Stomach smooth muscle (tissue), 2 donors: ENCODE results near the gene TRIM29.

Source experiments
- H3K27ac ChIP-seq: one replicate; pipeline ENCODE4 v1.7.0; 2013; ENCODE audit warnings: mild to moderate bottlenecking, low read length, inconsistent platforms
- H3K27me3 ChIP-seq, 2 donors: one replicate each; pipeline ENCODE4 v1.7.0; 2013; ENCODE audit warnings: low read length in 2 of 2; ENCODE audit not compliant: insufficient read depth in 2 of 2, control insufficient read depth in 1 of 2
- H3K36me3 ChIP-seq, 2 donors: one replicate each; pipeline ENCODE4 v1.7.0; 2013; ENCODE audit warnings: low read length in 2 of 2; ENCODE audit not compliant: control insufficient read depth in 2 of 2, insufficient read depth in 2 of 2
- H3K4me1 ChIP-seq: one replicate; pipeline ENCODE4 v1.7.0; 2013; ENCODE audit warnings: low read length; ENCODE audit not compliant: control insufficient read depth, insufficient read depth
- H3K4me3 ChIP-seq, 2 donors: one replicate each; pipeline ENCODE4 v1.7.0; 2013; ENCODE audit warnings: low read length in 2 of 2
- H3K9ac ChIP-seq, 2 donors: one replicate each; pipeline ENCODE4 v1.7.0; 2013; ENCODE audit warnings: low read length in 2 of 2, mild to moderate bottlenecking in 1 of 2
- H3K9me3 ChIP-seq, 2 donors: one replicate each; pipeline ENCODE4 v1.7.0; 2013; ENCODE audit warnings: low read length in 2 of 2; ENCODE audit not compliant: control insufficient read depth in 2 of 2
- donor health status: healthy.
- donor health status: Pancreatic carcinoma.

Gene TRIM29

GRCh38 chr11:120169981-120170698, 32.2 kb upstream of the TRIM29 start:
- Histone ChIP-seq H3K4me3 (peak overlapping the region; percentile 67 to 77), H3K9me3 (no peaks in the 10 kb centered on the region), H3K27me3 (peaks cover 37 to 39% of the 10 kb centered on the region in 2 donors), H3K27ac (no peak overlapping the region), H3K9ac (no peak overlapping the region), H3K4me1 (peaks cover 19% of the 10 kb centered on the region), H3K36me3 (no peaks in the 10 kb centered on the region)

- H3K36me3 ChIP-seq = no peaks in the 10 kb centered on the region
- peak overlapping the region; percentile 47 to 55 for H3K9ac ChIP-seq
- H3K27me3 ChIP-seq = peaks cover 37 to 39% of the 10 kb centered on the region in 2 donors
- peaks cover 0 to 2% of the 10 kb centered on the region in 2 donors for H3K9me3 ChIP-seq
- H3K4me1 ChIP-seq = peaks cover 19% of the 10 kb centered on the region
- H3K4me3 ChIP-seq = peak overlapping the region; percentile 67 to 77
- no peak overlapping the region for H3K27ac ChIP-seq
Measured at GRCh38 chr11:120168960-120169681, 31.2 kb upstream of the TRIM29 start.

GRCh38 chr11:120168108-120168959, 30.4 kb upstream of the TRIM29 start:
- Histone ChIP-seq H3K27me3 (peaks cover 33 to 39% of the 10 kb centered on the region in 2 donors), H3K9me3 (peaks cover 0 to 2% of the 10 kb centered on the region in 2 donors), H3K27ac (no peak overlapping the region), H3K4me3 (peak overlapping the region; percentile 67 to 77), H3K9ac (peak overlapping the region; percentile 47 to 51), H3K4me1 (peaks cover 19% of the 10 kb centered on the region), H3K36me3 (no peaks in the 10 kb centered on the region)

- no peak overlapping the region for H3K27ac ChIP-seq
- H3K4me3 ChIP-seq = no peak overlapping the region
- peaks cover 33 to 39% of the 10 kb centered on the region in 2 donors for H3K27me3 ChIP-seq
- H3K9ac ChIP-seq = no peak overlapping the region
- peaks cover 18% of the 10 kb centered on the region for H3K4me1 ChIP-seq
- peaks cover 0 to 2% of the 10 kb centered on the region in 2 donors for H3K9me3 ChIP-seq
- no peaks in the 10 kb centered on the region for H3K36me3 ChIP-seq
Measured at GRCh38 chr11:120167659-120168058, 29.7 kb upstream of the TRIM29 start.

- peaks cover 0 to 2% of the 10 kb centered on the region in 2 donors for H3K9me3 ChIP-seq
Measured at GRCh38 chr11:120160436-120160835, 22.5 kb upstream of the TRIM29 start.

GRCh38 chr11:120153221-120153620, 15.3 kb upstream of the TRIM29 start:
- Histone ChIP-seq H3K9me3 (peaks cover 2 to 3% of the 10 kb centered on the region in 2 donors), H3K4me3 (no peak overlapping the region), H3K36me3 (no peaks in the 10 kb centered on the region), H3K4me1 (no peaks in the 10 kb centered on the region), H3K27ac (no peak overlapping the region), H3K9ac (no peak overlapping the region), H3K27me3 (no peaks in the 10 kb centered on the region)

More at GRCh38 chr11:120160436-120160835, 22.5 kb upstream of the TRIM29 start:
- Histone ChIP-seq H3K27ac (no peak overlapping the region), H3K27me3 (no peaks in the 10 kb centered on the region), H3K4me1 (no peaks in the 10 kb centered on the region), H3K4me3 (no peak overlapping the region), H3K36me3 (no peaks in the 10 kb centered on the region), H3K9ac (no peak overlapping the region)

- Histone ChIP-seq H3K27me3 (peaks cover 8 to 11% of the 10 kb centered on the region in 2 donors), H3K9ac (no peak overlapping the region), H3K4me1 (no peaks in the 10 kb centered on the region), H3K27ac (no peak overlapping the region), H3K4me3 (no peak overlapping the region), H3K9me3 (peaks cover 2 to 3% of the 10 kb centered on the region in 2 donors), H3K36me3 (no peaks in the 10 kb centered on the region)
Measured at GRCh38 chr11:120151536-120151935, 13.6 kb upstream of the TRIM29 start.

- Histone ChIP-seq H3K4me1 (no peaks in the 10 kb centered on the region), H3K4me3 (no peak overlapping the region), H3K27ac (no peak overlapping the region), H3K9me3 (peaks cover 0 to 2% of the 10 kb centered on the region in 2 donors), H3K9ac (no peak overlapping the region), H3K27me3 (peaks cover 15 to 26% of the 10 kb centered on the region in 2 donors), H3K36me3 (no peaks in the 10 kb centered on the region)
Measured at GRCh38 chr11:120149246-120149645, 11.3 kb upstream of the TRIM29 start.

- Histone ChIP-seq H3K9me3 (peaks cover 0 to 2% of the 10 kb centered on the region in 2 donors), H3K9ac (no peak overlapping the region), H3K36me3 (no peaks in the 10 kb centered on the region), H3K27ac (no peak overlapping the region), H3K4me3 (no peak overlapping the region), H3K4me1 (no peaks in the 10 kb centered on the region), H3K27me3 (peaks cover 15 to 26% of the 10 kb centered on the region in 2 donors)
Measured at GRCh38 chr11:120147950-120148270, 10.0 kb upstream of the TRIM29 start.

- Histone ChIP-seq H3K9me3 (peaks cover 0 to 2% of the 10 kb centered on the region in 2 donors), H3K27ac (no peak overlapping the region), H3K9ac (no peak overlapping the region), H3K4me3 (no peak overlapping the region), H3K27me3 (peaks cover 15 to 26% of the 10 kb centered on the region in 2 donors), H3K36me3 (no peaks in the 10 kb centered on the region), H3K4me1 (no peaks in the 10 kb centered on the region)
Measured at GRCh38 chr11:120147094-120147949, 9.4 kb upstream of the TRIM29 start.
